HG03460 (cell line): Measurements from ENCODE around the gene ITGAV.
A peak's percentile ranks its signal among the peaks of the same experiment; 100 is the strongest.
"Not testable (repeated sequence)": the region's sequence is repeated elsewhere in the genome, so short reads cannot be mapped to it uniquely, and the experiment has no call there.

Source experiments
- ATAC-seq: cut with Tn5 transposase; IDR thresholded peaks from one replicate; pipeline ENCODE4 v1.9.1; 2021; ENCODE audit not compliant: unreplicated experiment

ITGAV gene

GRCh38 chr2:186589612-186590349, at the start of gene ITGAV:
TSS of gene ITGAV (plus strand) at chr2:186590056. CDS start at chr2:186590339, 283 bp downstream.
- peak; percentile 95 for ATAC-seq

GRCh38 chr2:186540941-186541340, 48.9 kb upstream of the ITGAV start:
- ATAC-seq, result no peak

GRCh38 chr2:186542002-186542401, 47.9 kb upstream of the ITGAV start:
- ATAC-seq, result no peak

GRCh38 chr2:186543561-186544131, 46.2 kb upstream of the ITGAV start:
- no peak for ATAC-seq

DNA sequence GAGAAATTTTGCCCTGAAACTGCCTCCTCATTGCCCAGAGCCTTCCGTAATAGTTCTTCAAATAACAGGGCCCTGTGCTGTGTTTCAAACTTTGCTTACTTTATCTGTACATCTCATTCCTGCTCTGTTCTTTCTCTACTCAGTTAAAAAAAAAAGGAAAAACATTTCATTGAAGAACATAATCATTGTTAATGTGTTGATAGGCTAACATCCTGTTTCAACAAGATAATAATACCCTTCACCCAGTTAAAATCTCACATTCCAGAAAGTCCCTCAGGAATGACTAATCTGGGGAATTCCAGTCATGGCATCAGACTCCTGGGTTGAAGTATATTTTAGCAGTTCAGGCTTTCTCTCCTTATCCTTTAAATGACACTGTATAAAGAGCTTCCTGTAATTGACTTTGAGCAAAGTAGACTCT, 45.6 kb upstream of the ITGAV start:
- no peak for ATAC-seq

DNA sequence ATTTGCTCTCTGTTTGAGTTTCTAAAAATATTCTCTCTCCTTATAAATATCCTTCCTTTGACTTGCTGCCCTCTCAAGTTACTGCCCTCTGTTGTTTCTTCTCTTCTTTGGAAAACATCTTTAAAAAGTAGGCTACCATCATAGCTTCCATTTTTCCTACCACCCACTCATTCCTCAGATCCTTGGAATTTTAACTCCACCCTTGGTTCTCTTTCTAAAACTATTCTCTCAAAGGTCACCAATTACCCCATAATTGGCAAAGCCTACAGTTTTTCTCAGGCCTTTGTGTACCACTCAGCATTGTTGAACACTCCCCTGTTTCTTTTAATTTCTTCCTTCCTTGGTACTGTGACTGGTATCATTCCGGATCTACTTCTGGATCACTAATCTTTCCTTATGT, 43.0 kb upstream of the ITGAV start:
- no peak for ATAC-seq

DNA sequence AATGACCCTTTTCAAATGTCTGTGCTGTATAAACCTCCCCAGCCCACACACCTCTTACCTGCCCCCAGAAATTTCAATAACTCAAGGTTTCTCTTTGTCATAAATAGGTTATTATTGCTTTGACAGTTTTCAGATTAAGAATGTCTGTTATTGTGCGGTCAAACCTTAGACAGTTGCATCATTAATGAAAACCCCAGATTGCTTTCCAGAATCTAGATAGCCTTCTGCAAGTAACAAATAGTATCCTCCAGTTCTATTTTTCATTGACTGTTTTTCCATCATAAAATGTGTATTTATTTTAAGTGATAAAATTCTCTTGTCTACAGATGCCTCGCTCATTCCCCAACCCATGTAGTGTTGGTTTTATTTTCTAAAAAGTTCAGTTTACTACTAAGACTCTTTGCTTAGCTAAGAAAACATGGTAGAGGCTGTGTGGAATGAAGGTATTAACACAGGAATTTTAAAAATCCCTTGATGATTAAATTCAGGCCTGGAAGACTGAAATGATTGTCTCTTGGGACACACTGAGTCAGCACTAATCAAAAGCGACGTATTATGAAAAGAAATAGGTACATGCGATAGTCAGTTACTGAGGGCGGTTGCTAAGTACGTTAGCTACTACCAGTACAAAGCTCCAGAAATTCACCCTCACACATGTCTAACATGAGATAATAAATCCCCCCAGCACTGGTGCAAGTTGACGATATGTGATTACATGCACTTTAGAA, 38.4 kb upstream of the ITGAV start:
- ATAC-seq, result no peak

GRCh38 chr2:186554429-186554828, 35.4 kb upstream of the ITGAV start:
- ATAC-seq, result no peak

DNA sequence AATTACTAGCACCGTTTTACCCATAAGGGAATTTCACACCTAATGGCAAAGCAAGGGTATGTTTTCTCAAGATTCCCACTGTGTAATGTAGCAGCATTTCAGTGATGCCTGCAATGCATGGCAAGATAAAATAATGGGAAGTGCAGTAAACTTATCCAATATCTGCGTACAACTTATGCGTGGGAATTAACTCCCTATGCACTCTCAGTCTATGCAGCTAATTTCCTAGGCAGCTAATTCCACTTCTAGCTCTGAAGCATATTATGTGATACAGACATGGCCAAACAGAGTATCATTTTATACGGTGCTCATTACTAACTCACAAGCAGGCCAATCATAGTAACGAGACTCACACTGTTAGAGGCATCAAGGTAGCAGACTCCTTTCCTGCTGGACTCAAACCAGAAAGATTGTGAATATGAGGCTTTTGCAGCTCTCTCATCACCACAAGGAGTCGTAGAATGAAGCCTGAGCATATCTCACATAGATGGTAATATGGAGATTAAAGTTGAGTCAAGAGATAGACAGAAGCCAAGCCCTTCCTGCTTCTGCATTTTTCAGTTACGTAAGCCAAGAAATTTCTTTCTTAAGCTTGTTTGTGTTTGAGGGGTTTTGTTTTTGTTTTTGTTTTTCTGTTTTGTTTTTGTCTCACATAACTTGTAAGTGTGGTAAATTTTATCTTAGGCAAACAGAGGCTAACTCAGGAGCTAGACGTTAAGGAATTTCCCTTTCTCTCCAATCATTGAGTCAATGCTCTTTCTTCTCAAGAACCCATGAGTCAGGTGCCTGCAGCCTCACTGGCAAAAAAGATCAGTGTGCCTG, 34.8 kb upstream of the ITGAV start:
- ATAC-seq, result no peak

DNA sequence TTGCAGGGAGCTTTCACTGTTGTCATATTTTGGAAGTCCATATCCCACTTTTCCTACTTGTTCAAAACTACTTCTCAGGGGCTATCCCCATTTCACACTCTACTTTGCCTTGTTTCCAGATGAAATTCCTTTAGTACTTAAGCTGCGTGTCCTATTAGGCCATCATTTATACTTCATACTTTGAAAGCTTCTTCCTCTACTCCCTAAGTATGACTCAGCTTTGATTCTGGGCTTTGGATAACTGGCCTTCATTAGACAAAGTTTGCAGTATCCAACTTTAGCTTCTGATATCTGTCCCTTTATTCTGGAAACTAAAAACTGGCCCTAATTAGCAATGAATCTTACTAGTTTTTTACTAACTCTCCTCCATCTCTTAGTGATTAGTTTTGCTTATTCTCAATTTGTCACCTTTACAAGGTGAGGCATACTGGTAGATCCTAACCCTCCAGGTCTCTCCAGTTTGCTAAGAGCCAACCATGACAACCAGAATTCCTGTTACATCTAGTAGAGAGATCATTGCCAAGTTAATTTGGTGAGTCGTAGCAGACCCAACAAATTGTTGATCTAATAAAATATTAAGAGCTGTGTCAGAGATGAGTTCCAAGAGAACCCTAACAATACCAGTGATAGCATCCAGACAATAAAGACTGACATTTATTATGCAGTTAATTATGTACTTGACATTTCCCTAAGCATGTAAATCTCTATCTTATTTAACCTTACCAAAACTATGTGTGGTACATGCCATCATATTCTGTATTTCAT, 31.2 kb upstream of the ITGAV start:
- no peak for ATAC-seq

- peak; percentile 63 for ATAC-seq
Observed at GRCh38 chr2:186559370-186559769, 30.5 kb upstream of the ITGAV start.

DNA sequence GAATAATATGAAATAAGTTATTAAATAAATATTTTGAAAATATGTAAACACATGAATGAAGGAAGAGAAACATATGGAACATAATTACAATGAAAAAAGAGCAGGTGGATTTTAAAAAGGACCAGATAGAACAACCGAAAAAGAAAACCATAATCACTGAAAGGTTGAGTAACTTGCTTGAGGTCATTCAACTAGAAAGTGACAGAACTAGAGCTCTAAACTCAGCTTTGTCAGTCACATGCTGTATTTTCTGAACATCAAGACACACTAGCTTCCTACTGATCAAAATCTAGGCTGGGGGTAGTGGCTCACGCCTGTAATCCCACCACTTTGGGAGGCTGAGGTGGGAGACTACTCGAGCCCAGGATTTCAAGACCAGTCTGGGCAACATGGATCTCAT, 30.0 kb upstream of the ITGAV start:
- ATAC-seq, result peak; percentile 81

DNA sequence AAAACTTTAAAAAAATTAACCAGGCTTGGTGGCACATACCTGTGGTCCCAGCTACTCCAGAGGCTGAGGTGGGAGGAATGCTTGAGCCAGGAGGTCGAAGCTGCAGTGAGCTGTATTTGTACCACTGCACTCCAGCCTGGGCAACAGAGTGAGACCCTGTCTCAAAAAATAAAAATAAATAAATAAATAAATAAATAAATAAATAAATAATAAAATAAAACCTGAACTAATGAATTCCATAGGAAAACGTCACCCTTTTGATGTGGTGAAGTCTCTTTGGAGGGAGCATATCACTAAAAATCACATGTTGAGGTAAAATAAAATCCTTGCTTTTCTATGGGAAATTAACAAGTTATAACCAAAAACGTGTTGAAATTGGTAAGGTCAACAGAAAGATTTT, 29.6 kb upstream of the ITGAV start:
- ATAC-seq, result no peak

DNA sequence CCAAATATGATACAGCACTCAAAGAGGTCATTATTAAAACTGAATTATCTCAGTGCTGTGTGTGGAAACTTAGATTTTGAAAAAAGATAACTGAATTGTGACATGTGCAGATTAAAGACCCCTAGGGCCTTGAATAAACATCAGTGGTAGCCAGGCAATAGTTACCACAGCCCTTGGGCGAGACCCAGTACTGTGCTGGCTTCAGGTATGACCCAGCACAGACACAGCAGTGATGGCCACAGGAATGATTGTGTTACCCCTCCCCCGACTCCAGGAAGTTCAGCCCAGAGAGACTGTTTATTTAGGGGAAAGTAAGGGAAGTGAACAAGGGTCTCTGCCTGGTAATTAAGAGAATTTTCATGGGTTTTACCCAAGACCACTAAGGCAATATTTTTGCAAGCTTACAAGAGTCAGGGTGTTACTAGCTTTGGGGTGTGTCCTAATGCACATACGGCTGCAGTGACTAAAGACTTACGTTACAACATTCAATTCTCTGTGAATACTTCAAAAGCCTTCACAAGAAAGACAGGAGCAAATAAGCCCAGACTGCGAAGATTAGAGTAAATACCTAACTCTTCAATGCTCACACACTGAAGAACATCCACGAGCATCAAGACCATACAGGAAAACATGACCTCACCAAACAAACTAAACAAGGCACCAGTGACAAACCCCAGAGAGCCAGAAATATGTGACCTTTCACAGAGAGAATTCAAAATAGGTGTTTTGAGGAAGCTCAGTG, 28.2 kb upstream of the ITGAV start:
- no peak for ATAC-seq

GRCh38 chr2:186562209-186562578, 27.7 kb upstream of the ITGAV start:
- ATAC-seq, result no peak

GRCh38 chr2:186568600-186568999, 21.3 kb upstream of the ITGAV start:
- ATAC-seq, result not testable (repeated sequence)

GRCh38 chr2:186569127-186569526, 20.7 kb upstream of the ITGAV start:
- not testable (repeated sequence) for ATAC-seq

- no peak for ATAC-seq
Observed at GRCh38 chr2:186569897-186570296, 20.0 kb upstream of the ITGAV start.

GRCh38 chr2:186570604-186571003, 19.3 kb upstream of the ITGAV start:
- no peak for ATAC-seq

DNA sequence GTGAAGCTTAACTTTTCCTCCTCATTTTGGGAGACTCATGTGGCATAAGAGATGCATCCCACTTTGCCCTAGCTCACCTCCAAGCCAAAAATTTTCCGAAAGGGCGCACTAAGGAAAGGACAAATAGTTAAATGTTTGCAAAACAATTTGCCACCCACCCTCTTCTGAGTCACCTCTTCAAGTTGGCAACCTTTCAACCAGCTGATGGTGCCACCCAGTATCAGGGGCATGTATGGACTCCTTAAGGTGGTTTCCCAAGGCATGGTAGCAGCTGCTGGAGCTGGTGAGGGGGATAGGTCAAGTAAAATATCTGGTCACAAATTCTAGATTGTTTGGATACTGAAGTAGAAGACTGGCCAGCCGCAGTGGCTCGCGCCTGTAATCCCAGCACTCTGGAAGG, 17.2 kb upstream of the ITGAV start:
- ATAC-seq, result no peak
